DND-41 (cell line): ENCODE measurements around the gene PFDN1.

Experiments used
- EZH2 ChIP-seq: IDR thresholded peaks from 3 replicates; pipeline ENCODE4 v1.6.1; 2012; ENCODE audit warnings: borderline replicate concordance, low read depth, mild to moderate bottlenecking, moderate library complexity, low read length, inconsistent platforms; ENCODE audit not compliant: severe bottlenecking
- TF ChIP-seq, protein P1 (sequence below): IDR thresholded peaks from 2 replicates; pipeline ENCODE4 v1.5.1; 2012; ENCODE audit warnings: borderline replicate concordance, low read length, moderate library complexity, mild to moderate bottlenecking; ENCODE audit not compliant: poor library complexity, severe bottlenecking; ENCODE audit errors: extremely low read depth

DNA sequence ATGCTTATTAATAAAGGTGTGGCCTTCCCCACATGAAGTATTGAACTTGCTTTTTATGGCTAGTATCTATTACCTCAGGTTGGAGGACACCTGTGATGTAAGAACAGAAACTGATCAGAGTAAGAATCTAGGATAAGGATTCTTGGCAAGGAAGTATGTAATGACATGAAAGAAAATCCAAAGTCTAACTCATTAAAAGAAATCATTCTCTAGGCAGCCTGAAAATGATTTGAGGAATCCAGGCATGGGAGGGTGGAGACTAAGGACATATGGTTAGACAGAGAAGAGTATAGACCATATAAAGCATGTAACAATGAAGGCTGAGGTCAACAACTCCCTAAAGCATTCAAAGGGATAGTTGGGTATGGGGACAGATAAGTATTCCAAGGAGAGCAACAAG lies 32.9 kb downstream of the PFDN1 start:
- TF ChIP-seq, protein P1, sequence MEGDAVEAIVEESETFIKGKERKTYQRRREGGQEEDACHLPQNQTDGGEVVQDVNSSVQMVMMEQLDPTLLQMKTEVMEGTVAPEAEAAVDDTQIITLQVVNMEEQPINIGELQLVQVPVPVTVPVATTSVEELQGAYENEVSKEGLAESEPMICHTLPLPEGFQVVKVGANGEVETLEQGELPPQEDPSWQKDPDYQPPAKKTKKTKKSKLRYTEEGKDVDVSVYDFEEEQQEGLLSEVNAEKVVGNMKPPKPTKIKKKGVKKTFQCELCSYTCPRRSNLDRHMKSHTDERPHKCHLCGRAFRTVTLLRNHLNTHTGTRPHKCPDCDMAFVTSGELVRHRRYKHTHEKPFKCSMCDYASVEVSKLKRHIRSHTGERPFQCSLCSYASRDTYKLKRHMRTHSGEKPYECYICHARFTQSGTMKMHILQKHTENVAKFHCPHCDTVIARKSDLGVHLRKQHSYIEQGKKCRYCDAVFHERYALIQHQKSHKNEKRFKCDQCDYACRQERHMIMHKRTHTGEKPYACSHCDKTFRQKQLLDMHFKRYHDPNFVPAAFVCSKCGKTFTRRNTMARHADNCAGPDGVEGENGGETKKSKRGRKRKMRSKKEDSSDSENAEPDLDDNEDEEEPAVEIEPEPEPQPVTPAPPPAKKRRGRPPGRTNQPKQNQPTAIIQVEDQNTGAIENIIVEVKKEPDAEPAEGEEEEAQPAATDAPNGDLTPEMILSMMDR, result no peak
- no peak for TF ChIP-seq EZH2
